RWPE2 (cell line): ENCODE measurements around the gene NRDC.

Experiments
- ATAC-seq: fragments of 200-7000 bp; cut with Tn5 transposase; 3 replicates; pipeline ENCODE4 v1.9.1; 2021; ENCODE audit warnings: low read depth
- DNase-seq: peaks from one replicate; pipeline ENCODE4 v3.0.0-alpha.2; 2020; ENCODE audit warnings: low spot score
- H3K27ac ChIP-seq: fragments of 450-650 bp; 2 replicates; pipeline ENCODE4 v1.5.1; 2017; ENCODE audit warnings: mild to moderate bottlenecking; ENCODE audit not compliant: poor library complexity, severe bottlenecking
- H3K27me3 ChIP-seq: fragments of 250-450 bp; sonication (Bioruptor Pico); 2 replicates; pipeline ENCODE4 v1.5.1; 2021; ENCODE audit warnings: mild to moderate bottlenecking, moderate library complexity; ENCODE audit not compliant: insufficient read depth, poor library complexity, severe bottlenecking
- H3K36me3 ChIP-seq: fragments of 250-450 bp; sonication (Bioruptor Pico); 2 replicates; pipeline ENCODE4 v1.5.1; 2020; ENCODE audit warnings: low read depth, mild to moderate bottlenecking, moderate library complexity
- H3K4me1 ChIP-seq: fragments of 250-450 bp; sonication (Bioruptor Pico); 2 replicates; pipeline ENCODE4 v1.5.1; 2021; ENCODE audit warnings: mild to moderate bottlenecking, moderate library complexity; ENCODE audit not compliant: insufficient read depth, poor library complexity, severe bottlenecking
- H3K4me3 ChIP-seq: fragments of 250-450 bp; sonication (Bioruptor Pico); 2 replicates; pipeline ENCODE4 v1.5.1; 2021; ENCODE audit warnings: mild to moderate bottlenecking, moderate library complexity; ENCODE audit not compliant: severe bottlenecking
- H3K9me3 ChIP-seq: fragments of 250-450 bp; sonication (Bioruptor Pico); 2 replicates; pipeline ENCODE4 v1.5.1; 2021; ENCODE audit warnings: mild to moderate bottlenecking, moderate library complexity; ENCODE audit not compliant: severe bottlenecking
- CTCF ChIP-seq: fragments of 450-650 bp; IDR thresholded peaks from one replicate; pipeline ENCODE4 v1.5.1; 2017; ENCODE audit warnings: mild to moderate bottlenecking, moderate library complexity; ENCODE audit not compliant: poor library complexity, severe bottlenecking

The NRDC gene

GRCh38 chr1:51871351-51871975 is 7.1 kb downstream of the NRDC start:
- no peak for ATAC-seq
- DNase-seq: no peak
- H3K9me3 ChIP-seq: no peaks in the 10 kb centered on the region
- H3K27ac ChIP-seq: no peak overlapping the region
- no peak overlapping the region for H3K4me3 ChIP-seq
- no peaks in the 10 kb centered on the region for H3K27me3 ChIP-seq
- no peak for TF ChIP-seq CTCF
- peaks cover 15% of the 10 kb centered on the region for H3K4me1 ChIP-seq
- H3K36me3 ChIP-seq: peaks cover 47% of the 10 kb centered on the region

GRCh38 chr1:51870603-51871350 is 7.8 kb downstream of the NRDC start:
- no peak overlapping the region for H3K27ac ChIP-seq
- H3K9me3 ChIP-seq: no peaks in the 10 kb centered on the region
- H3K4me1 ChIP-seq: peaks cover 8% of the 10 kb centered on the region
- no peaks in the 10 kb centered on the region for H3K27me3 ChIP-seq
- H3K4me3 ChIP-seq: no peak overlapping the region
- no peak for DNase-seq
- no peak for ATAC-seq
- no peak for TF ChIP-seq CTCF
- H3K36me3 ChIP-seq: peaks cover 40% of the 10 kb centered on the region

- no peak for ATAC-seq
- H3K4me1 ChIP-seq: no peaks in the 10 kb centered on the region
- H3K9me3 ChIP-seq: no peaks in the 10 kb centered on the region
- peaks cover 30% of the 10 kb centered on the region for H3K36me3 ChIP-seq
- TF ChIP-seq CTCF: no peak
- H3K4me3 ChIP-seq: no peak overlapping the region
- H3K27ac ChIP-seq: no peak overlapping the region
- no peaks in the 10 kb centered on the region for H3K27me3 ChIP-seq
- DNase-seq: no peak
These were observed 10.9 kb downstream of the NRDC start for GRCh38 chr1:51867479-51868232.

- no peak for TF ChIP-seq CTCF
- Histone ChIP-seq H3K9me3 (no peaks in the 10 kb centered on the region), H3K27me3 (no peaks in the 10 kb centered on the region), H3K4me3 (no peak overlapping the region), H3K27ac (no peak overlapping the region), H3K4me1 (no peaks in the 10 kb centered on the region), H3K36me3 (peaks cover 34% of the 10 kb centered on the region)
- ATAC-seq (no peak), DNase-seq (no peak)
These were observed 15.1 kb downstream of the NRDC start for GRCh38 chr1:51863384-51863783.
